ENCODE results near the gene EVL.
"Not testable (repeated sequence)": the region's sequence is repeated elsewhere in the genome, so short reads cannot be mapped to it uniquely, and the experiment has no call there.

Gene EVL

GRCh38 chr14:100165831-100166440 is 100.7 kb downstream of the EVL start:
- DNase-seq (ENCODE audit: low read depth in 2 of 2) = no peak

GRCh38 chr14:100168506-100168905 is 103.3 kb downstream of the EVL start:
- DNase-seq (ENCODE audit: low read depth in 2 of 2) = no peak

GRCh38 chr14:100170880-100171279 is 105.7 kb downstream of the EVL start:
- no peak for DNase-seq (ENCODE audit: low read depth in 2 of 2)

- DNase-seq (ENCODE audit: low read depth in 2 of 2) = no peak
Measured at GRCh38 chr14:100172811-100173210, 107.6 kb downstream of the EVL start.

GRCh38 chr14:100173353-100173752 is 108.1 kb downstream of the EVL start:
- no peak for DNase-seq (ENCODE audit: low read depth in 2 of 2)

GRCh38 chr14:100176811-100177327 is 111.6 kb downstream of the EVL start:
- no peak for DNase-seq (ENCODE audit: low read depth in 2 of 2)

GRCh38 chr14:100178691-100179090 is 113.5 kb downstream of the EVL start:
- no peak for DNase-seq (ENCODE audit: low read depth in 2 of 2)

GRCh38 chr14:100180671-100181070 is 115.4 kb downstream of the EVL start:
- DNase-seq (ENCODE audit: low read depth in 2 of 2) = not testable (repeated sequence)

GRCh38 chr14:100181876-100182551 is 116.8 kb downstream of the EVL start:
- not testable (repeated sequence) for DNase-seq (ENCODE audit: low read depth in 2 of 2)

GRCh38 chr14:100187247-100187833 is 122.1 kb downstream of the EVL start:
- no peak for DNase-seq (ENCODE audit: low read depth in 2 of 2)

GRCh38 chr14:100188392-100189030 is 123.3 kb downstream of the EVL start:
- no peak for DNase-seq (ENCODE audit: low read depth in 2 of 2)

- no peak for DNase-seq (ENCODE audit: low read depth in 2 of 2)
Measured at GRCh38 chr14:100190126-100190525, 124.9 kb downstream of the EVL start.

- DNase-seq (ENCODE audit: low read depth in 2 of 2) = no peak
Measured at GRCh38 chr14:100191584-100192249, 126.5 kb downstream of the EVL start.

- DNase-seq (ENCODE audit: low read depth in 2 of 2) = no peak
Measured at GRCh38 chr14:100192250-100192671, 127.0 kb downstream of the EVL start.

GRCh38 chr14:100192672-100193416 is 127.6 kb downstream of the EVL start:
- peak; percentile 97 to 99 for DNase-seq (ENCODE audit: low read depth in 2 of 2)
